K562 (cell line): ENCODE data around the gene EMC6. TPM values are rescaled to one million over a fixed set of nuclear protein-coding genes. Genes with fewer than 3 reads are reported as not detected.

Experiments
- CBX1 ChIP-seq: sonication (generic); IDR thresholded peaks from 2 replicates; pipeline ENCODE4 v1.6.1; 2016; ENCODE audit warnings: antibody characterized with exemption, low read depth, mild to moderate bottlenecking
- CBX3 ChIP-seq, 2 experiments: IDR thresholded peaks; 1 replicate in 1 of 2; 2 replicates in 1 of 2; pipeline ENCODE4 v1.6.1; 2012; ENCODE audit warnings: inconsistent platforms in 2 of 2, low read length in 2 of 2, borderline replicate concordance in 1 of 2, control low read depth in 1 of 2
- E4F1 ChIP-seq: fragments of 250-450 bp; sonication (Bioruptor Pico); IDR thresholded peaks from 2 replicates; pipeline ENCODE4 v1.5.0; 2021; ENCODE audit warnings: mild to moderate bottlenecking, borderline replicate concordance
- ELF4 ChIP-seq: fragments of 450-650 bp; formaldehyde crosslinking; IDR thresholded peaks from 2 replicates; pipeline ENCODE4 v1.4.0; 2022; ENCODE audit warnings: missing genetic modification characterization
- EP400 ChIP-seq: fragments of 450-650 bp; IDR thresholded peaks from 2 replicates; pipeline ENCODE4 v1.6.1; 2017; ENCODE audit warnings: antibody characterized with exemption, mild to moderate bottlenecking, moderate library complexity
- GABPB1 ChIP-seq: sonication (generic); formaldehyde crosslinking; IDR thresholded peaks from 2 replicates; pipeline ENCODE4 v1.8.0; 2022; ENCODE audit warnings: mild to moderate bottlenecking, missing genetic modification reagents
- GATAD2B ChIP-seq: fragments of 450-650 bp; IDR thresholded peaks from 2 replicates; pipeline ENCODE4 v1.6.1; 2017; ENCODE audit warnings: mild to moderate bottlenecking, borderline replicate concordance
- HNRNPUL1 ChIP-seq: fragments of 200-400 bp; formaldehyde crosslinking; IDR thresholded peaks from 2 replicates; pipeline ENCODE4 v1.6.1; 2017; ENCODE audit warnings: low read length
- KAT2B ChIP-seq: IDR thresholded peaks from one replicate; pipeline ENCODE4 v1.6.1; 2012; ENCODE audit warnings: low read depth, mild to moderate bottlenecking, control low read depth, inconsistent platforms, low read length, moderate library complexity
- MTA1 ChIP-seq: fragments of 450-650 bp; IDR thresholded peaks from 2 replicates; pipeline ENCODE4 v1.6.1; 2017; ENCODE audit warnings: borderline replicate concordance
- NBN ChIP-seq: fragments of 450-650 bp; IDR thresholded peaks from 2 replicates; pipeline ENCODE4 v1.6.1; 2016; ENCODE audit warnings: low read depth, mild to moderate bottlenecking
- OTX1 ChIP-seq: fragments of 450-650 bp; formaldehyde crosslinking; IDR thresholded peaks from 2 replicates; pipeline ENCODE4 v1.4.0; 2022; ENCODE audit warnings: mild to moderate bottlenecking
- PTTG1 ChIP-seq: fragments of 450-650 bp; IDR thresholded peaks from 2 replicates; pipeline ENCODE4 v1.6.1; 2016; ENCODE audit warnings: low read depth, mild to moderate bottlenecking, missing genetic modification characterization, missing compliant biosample characterization
- PYGO2 ChIP-seq: fragments of 450-650 bp; IDR thresholded peaks from 2 replicates; pipeline ENCODE4 v1.6.1; 2016; ENCODE audit warnings: mild to moderate bottlenecking, missing genetic modification characterization, moderate library complexity, missing compliant biosample characterization
- RBM14 ChIP-seq: fragments of 200-400 bp; formaldehyde crosslinking; IDR thresholded peaks from 2 replicates; pipeline ENCODE4 v1.6.1; 2018; ENCODE audit warnings: low read depth, mild to moderate bottlenecking, low read length, moderate library complexity, borderline replicate concordance; ENCODE audit not compliant: insufficient read depth
- TARDBP ChIP-seq: fragments of 450-650 bp; IDR thresholded peaks from 2 replicates; pipeline ENCODE4 v1.6.1; 2016
- TEAD1 ChIP-seq, 2 experiments: fragments of 450-650 bp in 1 of 2; sonication (generic) in 1 of 2; formaldehyde crosslinking; IDR thresholded peaks; 2 replicates each; pipeline versions ENCODE4 v1.4.0 to v1.8.0; 2020 to 2022; ENCODE audit warnings: mild to moderate bottlenecking in 2 of 2, missing genetic modification reagents in 1 of 2
- VEZF1 ChIP-seq: fragments of 200-800 bp; sonication (Bioruptor generic); IDR thresholded peaks from 2 replicates; pipeline ENCODE4 v1.6.1; 2017; ENCODE audit warnings: missing genetic modification characterization, missing compliant biosample characterization
- ZFP1 ChIP-seq: fragments of 450-650 bp; formaldehyde crosslinking; IDR thresholded peaks from 2 replicates; pipeline ENCODE4 v1.4.0; 2020; ENCODE audit warnings: mild to moderate bottlenecking, mixed read lengths
- ZFPM2 ChIP-seq: fragments of 250-450 bp; sonication (Bioruptor Pico); IDR thresholded peaks from 2 replicates; pipeline ENCODE4 v1.5.1; 2022; ENCODE audit warnings: mild to moderate bottlenecking
- ZNF140 ChIP-seq: fragments of 250-450 bp; sonication (Bioruptor Pico); IDR thresholded peaks from 2 replicates; pipeline ENCODE4 v1.8.0; 2021; ENCODE audit warnings: moderate library complexity, mild to moderate bottlenecking, inconsistent platforms
- ZNF212 ChIP-seq: fragments of 450-650 bp; formaldehyde crosslinking; IDR thresholded peaks from 2 replicates; pipeline ENCODE4 v1.4.0; 2020; ENCODE audit warnings: mild to moderate bottlenecking
- ZNF3 ChIP-seq: fragments of 250-450 bp; sonication (Bioruptor Pico); IDR thresholded peaks from 2 replicates; pipeline ENCODE4 v1.5.0; 2021; ENCODE audit warnings: mild to moderate bottlenecking, moderate library complexity
- ZNF77 ChIP-seq: fragments of 250-450 bp; sonication (Bioruptor Pico); IDR thresholded peaks from 2 replicates; pipeline ENCODE4 v1.5.0; 2020
- ZNF785 ChIP-seq: fragments of 250-450 bp; sonication (Bioruptor Pico); IDR thresholded peaks from 2 replicates; pipeline ENCODE4 v1.4.0; 2020; ENCODE audit warnings: mild to moderate bottlenecking
- polyA plus RNA-seq, 8 experiments: library from polyadenylated mRNA; depleted of rRNA in 4 of 8; stranded (reverse) in 5 of 8; unstranded in 3 of 8; fragments of >200 nt; fragmentation: Nextera tagmentation in 2 of 8; fragmentation: Illumina TruSeq in 1 of 8; extraction: Ambion mirVana in 2 of 8; extraction: Trizol in 1 of 8; gene quantifications; 2 replicates each; pipeline versions ENCODE4 v1.2.1 to v1.2.3, GENCODE V29; 2011 to 2014; ENCODE audit warnings: inconsistent platforms in 1 of 8, missing spikeins in 1 of 8
- total RNA-seq, 7 experiments: library from RNA; depleted of rRNA in 6 of 7; stranded (reverse); fragments of >200 nt in 6 of 7; fragmentation: Illumina TruSeq in 2 of 7; extraction: Trizol in 2 of 7; gene quantifications; 2 replicates each; pipeline versions ENCODE4 v1.2.1 to v1.2.3, GENCODE V29; 2011 to 2021; ENCODE audit warnings: low replicate concordance in 1 of 7
- TF ChIP-seq, protein P1 (sequence below): fragments of 450-650 bp; IDR thresholded peaks from 2 replicates; pipeline ENCODE4 v1.6.1; 2017; ENCODE audit warnings: antibody characterized with exemption

EMC6 gene
- total and polyA plus RNA-seq, 9 of the 15 experiments (the other 6 are each of a cell fraction or from before 2014, with no cell fraction given), result 2.9 to 136 (median 24.9) TPM

- TF ChIP-seq E4F1, result no peak
- no peak for TF ChIP-seq GATAD2B
- peak; percentile 17; the same call in 1 of the 2 replicates for TF ChIP-seq GABPB1 (CRISPR knock-in tag)
- TF ChIP-seq ZNF77 (CRISPR knock-in tag), result no peak
- TF ChIP-seq ZNF140 (CRISPR knock-in tag), result no peak
- peak in 1 of 2 experiments; percentile 67; a peak in 2 of 4 replicates for TF ChIP-seq TEAD1 (CRISPR knock-in tag; IDR thresholded peaks at IDR 0.05)
- TF ChIP-seq OTX1 (CRISPR knock-in tag), result no peak
- TF ChIP-seq RBM14, result no peak
- peak; percentile 87; the same call in 1 of the 2 replicates for TF ChIP-seq NBN
- TF ChIP-seq CBX1, result no peak
- TF ChIP-seq VEZF1 (CRISPR knock-in tag), result peak; percentile 47
- TF ChIP-seq MTA1, result peak; percentile 29; the same call in 1 of the 2 replicates
- no peak for TF ChIP-seq PYGO2 (tag)
- TF ChIP-seq ZNF785 (CRISPR knock-in tag), result no peak
- TF ChIP-seq EP400, result peak; percentile 92
- no peak for TF ChIP-seq PTTG1 (tag)
- TF ChIP-seq, protein P1, sequence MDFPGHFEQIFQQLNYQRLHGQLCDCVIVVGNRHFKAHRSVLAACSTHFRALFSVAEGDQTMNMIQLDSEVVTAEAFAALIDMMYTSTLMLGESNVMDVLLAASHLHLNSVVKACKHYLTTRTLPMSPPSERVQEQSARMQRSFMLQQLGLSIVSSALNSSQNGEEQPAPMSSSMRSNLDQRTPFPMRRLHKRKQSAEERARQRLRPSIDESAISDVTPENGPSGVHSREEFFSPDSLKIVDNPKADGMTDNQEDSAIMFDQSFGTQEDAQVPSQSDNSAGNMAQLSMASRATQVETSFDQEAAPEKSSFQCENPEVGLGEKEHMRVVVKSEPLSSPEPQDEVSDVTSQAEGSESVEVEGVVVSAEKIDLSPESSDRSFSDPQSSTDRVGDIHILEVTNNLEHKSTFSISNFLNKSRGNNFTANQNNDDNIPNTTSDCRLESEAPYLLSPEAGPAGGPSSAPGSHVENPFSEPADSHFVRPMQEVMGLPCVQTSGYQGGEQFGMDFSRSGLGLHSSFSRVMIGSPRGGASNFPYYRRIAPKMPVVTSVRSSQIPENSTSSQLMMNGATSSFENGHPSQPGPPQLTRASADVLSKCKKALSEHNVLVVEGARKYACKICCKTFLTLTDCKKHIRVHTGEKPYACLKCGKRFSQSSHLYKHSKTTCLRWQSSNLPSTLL, result no peak
- TF ChIP-seq TARDBP, result no peak
- TF ChIP-seq ZNF3, result no peak
- no peak for TF ChIP-seq ZFPM2 (CRISPR knock-in tag)
- TF ChIP-seq CBX3 (IDR thresholded peaks at IDR 0.05; ENCODE audit: borderline replicate concordance in 1 of 2, low read length in 2 of 2), result no peak
- TF ChIP-seq ELF4 (CRISPR knock-in tag), result no peak
- no peak for TF ChIP-seq KAT2B
- TF ChIP-seq ZNF212 (CRISPR knock-in tag), result no peak
- TF ChIP-seq HNRNPUL1, result no peak
- TF ChIP-seq ZFP1, result no peak
Observed at GRCh38 chr17:3639981-3640596, 28.5 kb upstream of the EMC6 start (continued).
